Ascending aorta (tissue), 2 donors: ENCODE data around the gene SWAP70. TPM values are rescaled to one million over a fixed set of nuclear protein-coding genes. Genes with fewer than 3 reads are reported as not detected.

ENCODE experiments used
- DNase-seq, 2 donors: peaks; one replicate each; pipeline ENCODE4 v3.0.0-alpha.2; 2019; ENCODE audit warnings: low spot score in 2 of 2
- H3K27ac ChIP-seq, 2 donors: fragments of 200-600 bp; sonication (generic); one replicate each; pipeline ENCODE4 v1.5.1; 2016 to 2017; ENCODE audit warnings: mild to moderate bottlenecking in 1 of 2
- H3K27me3 ChIP-seq: fragments of 200-600 bp; sonication (generic); one replicate; pipeline ENCODE4 v1.5.1; 2017
- H3K36me3 ChIP-seq, 2 donors: fragments of 200-600 bp; sonication (generic); one replicate each; pipeline ENCODE4 v1.5.1; 2016
- H3K4me1 ChIP-seq, 2 donors: fragments of 200-600 bp; sonication (generic); one replicate each; pipeline ENCODE4 v1.5.1; 2016 to 2017; ENCODE audit warnings: mild to moderate bottlenecking in 1 of 2
- H3K4me3 ChIP-seq, 2 donors: fragments of 200-600 bp; sonication (generic); one replicate each; pipeline ENCODE4 v1.5.1; 2016 to 2017; ENCODE audit warnings: mild to moderate bottlenecking in 1 of 2
- H3K9me3 ChIP-seq, 2 donors: fragments of 200-600 bp; sonication (generic); one replicate each; pipeline ENCODE4 v1.5.1; 2016
- intact Hi-C: fragments of 100-400 bp; cut with DNase I; formaldehyde crosslinking; loops from one replicate; pipeline ENCODE4 v1.15.1; 2023
- total RNA-seq: library from RNA; depleted of rRNA; stranded (reverse); fragments of >200 nt; gene quantifications from one replicate; pipeline ENCODE4 v1.1.0, GENCODE V29; 2016
- TF ChIP-seq, protein P1 (sequence below), 3 experiments: fragments of 200-600 bp in 2 of 3; fragments of 450-650 bp in 1 of 3; sonication (generic) in 2 of 3; IDR thresholded peaks; one replicate each; pipeline ENCODE4 v1.5.1; 2016 to 2019; ENCODE audit warnings: antibody characterized with exemption in 3 of 3, mild to moderate bottlenecking in 1 of 3, moderate library complexity in 1 of 3

SWAP70 gene
- total RNA-seq, 1 donor from 2014 or later, result 40.1 TPM

DNA sequence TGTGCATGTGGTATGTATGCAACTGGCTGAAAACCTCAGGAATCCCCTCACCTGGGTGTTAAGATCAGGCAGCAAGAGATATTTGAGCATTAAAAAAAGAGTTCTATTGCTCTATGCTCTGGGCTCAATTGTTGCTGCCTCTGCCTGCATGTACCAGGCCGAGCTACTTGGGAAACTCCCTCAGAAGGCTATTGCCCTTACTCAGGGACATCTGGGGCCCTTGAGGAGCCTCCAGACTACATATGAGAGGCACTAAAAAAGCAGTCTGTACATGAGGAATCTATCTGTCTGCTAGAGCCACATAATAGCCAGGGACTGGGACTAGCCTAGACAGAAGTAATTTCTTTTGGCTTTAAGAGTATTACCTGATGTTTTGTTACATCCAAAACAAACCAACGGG is 120.1 kb downstream of the SWAP70 start:
- Histone ChIP-seq H3K4me3 (no peak overlapping the region), H3K36me3 (peaks cover 56 to 80% of the 10 kb centered on the region in 2 donors), H3K4me1 (peaks cover 0 to 3% of the 10 kb centered on the region in 2 donors), H3K27me3 (no peaks in the 10 kb centered on the region), H3K27ac (no peak overlapping the region), H3K9me3 (no peaks in the 10 kb centered on the region)
- intact Hi-C loops, result loop anchor here (5.0 kb wide), 1 partner anchor 33 kb away; no protein-coding TSS in a partner anchor
- DNase-seq, result no peak
- TF ChIP-seq, protein P1, sequence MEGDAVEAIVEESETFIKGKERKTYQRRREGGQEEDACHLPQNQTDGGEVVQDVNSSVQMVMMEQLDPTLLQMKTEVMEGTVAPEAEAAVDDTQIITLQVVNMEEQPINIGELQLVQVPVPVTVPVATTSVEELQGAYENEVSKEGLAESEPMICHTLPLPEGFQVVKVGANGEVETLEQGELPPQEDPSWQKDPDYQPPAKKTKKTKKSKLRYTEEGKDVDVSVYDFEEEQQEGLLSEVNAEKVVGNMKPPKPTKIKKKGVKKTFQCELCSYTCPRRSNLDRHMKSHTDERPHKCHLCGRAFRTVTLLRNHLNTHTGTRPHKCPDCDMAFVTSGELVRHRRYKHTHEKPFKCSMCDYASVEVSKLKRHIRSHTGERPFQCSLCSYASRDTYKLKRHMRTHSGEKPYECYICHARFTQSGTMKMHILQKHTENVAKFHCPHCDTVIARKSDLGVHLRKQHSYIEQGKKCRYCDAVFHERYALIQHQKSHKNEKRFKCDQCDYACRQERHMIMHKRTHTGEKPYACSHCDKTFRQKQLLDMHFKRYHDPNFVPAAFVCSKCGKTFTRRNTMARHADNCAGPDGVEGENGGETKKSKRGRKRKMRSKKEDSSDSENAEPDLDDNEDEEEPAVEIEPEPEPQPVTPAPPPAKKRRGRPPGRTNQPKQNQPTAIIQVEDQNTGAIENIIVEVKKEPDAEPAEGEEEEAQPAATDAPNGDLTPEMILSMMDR (IDR thresholded peaks at IDR 0.05), result no peak

DNA sequence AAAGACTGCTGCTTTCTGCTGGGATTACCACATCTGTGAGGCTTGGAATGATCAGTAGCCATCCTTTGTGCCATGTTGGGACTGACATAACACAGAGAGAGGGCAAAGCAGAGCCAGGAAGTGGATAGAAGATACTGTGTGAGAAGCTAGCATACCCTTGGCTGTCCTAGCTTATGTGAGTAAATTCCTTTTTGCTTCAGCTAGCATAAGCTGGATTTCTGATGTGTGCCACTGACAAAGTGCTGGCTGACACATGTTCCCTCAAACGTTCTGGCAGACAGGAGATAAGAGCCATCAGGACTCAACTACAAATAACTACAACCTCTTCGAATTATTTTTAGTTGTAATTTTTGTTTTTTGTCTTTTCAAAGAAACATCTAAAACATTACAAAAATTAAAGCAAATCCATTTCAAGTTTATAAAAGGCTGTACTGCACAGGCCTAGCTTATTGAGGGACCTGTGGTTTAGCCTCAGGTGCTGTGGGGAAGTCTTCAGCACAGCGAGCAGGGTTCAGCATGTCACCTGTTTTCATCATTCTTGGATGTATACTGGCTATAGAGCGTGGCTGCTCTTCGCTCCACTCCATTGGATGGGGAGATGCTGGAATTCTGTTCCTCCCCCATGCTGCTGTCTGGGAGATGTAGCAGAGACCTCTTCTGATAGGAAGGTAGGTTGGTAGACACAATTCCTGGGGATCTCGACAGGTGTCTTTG is 120.9 kb downstream of the SWAP70 start:
- Histone ChIP-seq H3K27ac (no peak overlapping the region), H3K4me1 (peaks cover 0 to 3% of the 10 kb centered on the region in 2 donors), H3K36me3 (peaks cover 59 to 77% of the 10 kb centered on the region in 2 donors), H3K9me3 (no peaks in the 10 kb centered on the region), H3K4me3 (no peak overlapping the region), H3K27me3 (no peaks in the 10 kb centered on the region)
- DNase-seq, result no peak
- TF ChIP-seq, protein P1 (IDR thresholded peaks at IDR 0.05), result no peak
- intact Hi-C loops, result loop anchor here (5.0 kb wide), 1 partner anchor 33 kb away; no protein-coding TSS in a partner anchor

DNA sequence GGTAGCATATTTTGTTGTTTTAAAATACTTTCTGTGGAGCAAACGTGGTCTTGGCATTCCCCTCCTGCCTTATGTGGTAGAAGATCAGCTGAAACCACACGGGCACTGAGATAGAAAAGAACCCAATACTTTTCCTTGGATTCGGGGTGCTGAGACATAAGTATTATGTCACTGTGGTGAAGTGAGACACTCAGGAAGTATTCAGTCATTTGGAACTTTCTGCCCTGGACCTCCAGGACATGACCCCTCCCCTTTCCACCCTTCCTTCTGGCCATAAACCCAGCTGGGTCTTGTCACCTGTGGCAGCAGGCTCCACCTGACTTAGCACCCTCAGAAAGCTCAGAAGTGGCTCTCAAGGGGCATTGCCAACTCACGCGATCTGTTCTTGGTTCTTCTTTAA is 123.4 kb downstream of the SWAP70 start:
- peaks cover 0 to 3% of the 10 kb centered on the region in 2 donors for H3K4me1 ChIP-seq
- no peak overlapping the region for H3K27ac ChIP-seq
- intact Hi-C loops, result no loop called here
- DNase-seq, result no peak
- no peak overlapping the region for H3K4me3 ChIP-seq
- H3K27me3 ChIP-seq, result no peaks in the 10 kb centered on the region
- H3K36me3 ChIP-seq, result peaks cover 39 to 59% of the 10 kb centered on the region in 2 donors
- TF ChIP-seq, protein P1 (IDR thresholded peaks at IDR 0.05), result no peak
- H3K9me3 ChIP-seq, result no peaks in the 10 kb centered on the region

DNA sequence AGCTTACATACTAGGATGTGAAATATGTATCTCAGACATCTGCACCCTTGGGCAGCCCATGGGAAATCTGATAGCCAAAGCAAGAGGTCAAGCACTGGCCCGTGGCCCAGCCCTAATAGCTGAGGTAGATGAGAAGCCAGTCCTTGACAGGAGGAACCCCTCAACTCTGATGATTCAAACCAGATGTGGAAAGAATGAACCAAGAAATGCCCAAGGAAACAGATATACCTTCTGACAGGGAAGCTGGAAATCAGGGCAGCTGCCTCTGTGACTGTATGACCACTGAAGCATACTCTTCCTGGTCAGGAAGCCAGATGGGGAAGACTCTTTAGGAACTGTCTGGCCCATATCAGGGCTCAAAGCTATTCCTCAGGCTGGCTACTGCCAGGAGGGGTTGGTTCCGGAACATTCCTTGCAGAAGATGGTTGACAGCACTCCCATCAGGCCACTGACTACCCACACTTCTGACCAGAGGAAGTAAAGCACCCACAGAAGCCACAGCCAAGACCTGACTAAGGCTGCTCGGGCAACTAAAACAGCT is 124.2 kb downstream of the SWAP70 start:
- no peaks in the 10 kb centered on the region for H3K9me3 ChIP-seq
- peak in 1 of 2 donors; percentile 72 for DNase-seq
- intact Hi-C loops, result no loop called here
- H3K4me1 ChIP-seq, result peaks cover 0 to 3% of the 10 kb centered on the region in 2 donors
- TF ChIP-seq, protein P1 (IDR thresholded peaks at IDR 0.05), result no peak
- H3K4me3 ChIP-seq, result no peak overlapping the region
- H3K27ac ChIP-seq, result no peak overlapping the region
- H3K36me3 ChIP-seq, result peaks cover 39 to 54% of the 10 kb centered on the region in 2 donors
- H3K27me3 ChIP-seq, result no peaks in the 10 kb centered on the region

DNA sequence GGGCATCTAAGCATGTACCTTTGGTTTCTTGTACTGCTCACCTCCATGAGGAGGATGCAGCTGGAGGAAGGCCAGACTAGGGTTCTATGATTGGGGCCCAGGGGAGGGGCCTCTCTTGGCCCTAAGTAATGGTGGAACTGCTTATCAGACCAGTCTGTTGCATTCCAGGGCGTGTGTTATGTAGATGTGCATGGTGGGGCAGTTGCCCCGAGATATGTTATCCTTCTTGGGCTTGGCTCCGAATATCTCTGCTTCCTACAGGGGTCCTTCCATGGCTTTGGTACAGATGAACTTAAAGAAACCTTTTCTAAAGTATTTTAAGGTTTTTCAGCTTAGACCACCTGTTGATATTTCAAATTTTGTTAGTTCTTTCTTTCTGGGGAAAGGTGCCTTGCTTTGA is 126.0 kb downstream of the SWAP70 start:
- Histone ChIP-seq H3K36me3 (peaks cover 24 to 36% of the 10 kb centered on the region in 2 donors), H3K4me1 (peaks cover 0 to 3% of the 10 kb centered on the region in 2 donors), H3K27ac (no peak overlapping the region), H3K27me3 (no peaks in the 10 kb centered on the region), H3K4me3 (no peak overlapping the region), H3K9me3 (no peaks in the 10 kb centered on the region)
- TF ChIP-seq, protein P1 (IDR thresholded peaks at IDR 0.05), result no peak
- DNase-seq, result no peak
- intact Hi-C loops, result no loop called here
